ENCODE data around the gene ANGPTL8. TPM values are rescaled to one million over a fixed set of nuclear protein-coding genes. Genes with fewer than 3 reads are reported as not detected.

The ANGPTL8 gene
- total and polyA plus RNA-seq, 4 donors, result 11.8 TPM; not detected in 3

DNA sequence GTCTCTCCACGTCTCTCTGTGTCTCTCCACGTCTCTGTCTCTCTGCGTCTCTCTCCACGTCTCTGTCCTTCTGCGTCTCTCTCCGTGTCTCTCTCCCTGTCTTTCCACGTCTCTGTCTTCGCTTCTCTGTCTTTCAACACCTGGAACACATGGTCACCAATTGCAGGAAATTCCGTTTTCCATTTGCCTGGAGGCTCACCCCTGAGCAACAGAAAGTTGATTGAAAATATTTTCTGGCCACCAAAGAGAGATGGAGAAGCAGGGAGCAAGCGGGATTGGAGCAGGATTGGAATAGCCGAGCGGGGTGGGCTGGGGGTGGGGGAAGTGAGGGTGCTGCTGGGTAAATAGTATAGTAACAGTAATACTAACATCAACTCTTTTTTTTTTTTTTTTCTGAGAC, 43.7 kb upstream of the ANGPTL8 start:
- Histone ChIP-seq H3K9me3 (ENCODE audit: control insufficient read depth, low read length) (no peaks in the 10 kb centered on the region), H3K27ac (ENCODE audit: low read depth in 1 of 2, low read length in 2 of 2) (peak overlapping the region in 1 of 2 donors; percentile 43), H3K36me3 (ENCODE audit: control insufficient read depth in 1 of 2, insufficient read depth in 2 of 2, low read length in 1 of 2) (peaks cover 0 to 10% of the 10 kb centered on the region in 2 donors), H3K27me3 (ENCODE audit: control insufficient read depth in 1 of 2, insufficient read depth in 2 of 2, low read length in 1 of 2) (no peaks in the 10 kb centered on the region), H3K4me3 (ENCODE audit: low read length in 2 of 2) (peak overlapping the region; percentile 32 to 55), H3K4me1 (ENCODE audit: control insufficient read depth in 1 of 2, insufficient read depth in 2 of 2, low read length in 2 of 2) (no peaks in the 10 kb centered on the region)
- intact Hi-C loops (cut with DNase I), result loop anchor here in 1 of 2 donors (2.0 kb wide), 1 partner anchor 27 kb away; no protein-coding TSS in a partner anchor
- DNase-seq, result no peak
- ATAC-seq (ENCODE audit: low FRiP score), result no peak
- WGBS, 2 donors, result 17 to 21% methylated on average over 12 of the region's 12 CpGs

DNA sequence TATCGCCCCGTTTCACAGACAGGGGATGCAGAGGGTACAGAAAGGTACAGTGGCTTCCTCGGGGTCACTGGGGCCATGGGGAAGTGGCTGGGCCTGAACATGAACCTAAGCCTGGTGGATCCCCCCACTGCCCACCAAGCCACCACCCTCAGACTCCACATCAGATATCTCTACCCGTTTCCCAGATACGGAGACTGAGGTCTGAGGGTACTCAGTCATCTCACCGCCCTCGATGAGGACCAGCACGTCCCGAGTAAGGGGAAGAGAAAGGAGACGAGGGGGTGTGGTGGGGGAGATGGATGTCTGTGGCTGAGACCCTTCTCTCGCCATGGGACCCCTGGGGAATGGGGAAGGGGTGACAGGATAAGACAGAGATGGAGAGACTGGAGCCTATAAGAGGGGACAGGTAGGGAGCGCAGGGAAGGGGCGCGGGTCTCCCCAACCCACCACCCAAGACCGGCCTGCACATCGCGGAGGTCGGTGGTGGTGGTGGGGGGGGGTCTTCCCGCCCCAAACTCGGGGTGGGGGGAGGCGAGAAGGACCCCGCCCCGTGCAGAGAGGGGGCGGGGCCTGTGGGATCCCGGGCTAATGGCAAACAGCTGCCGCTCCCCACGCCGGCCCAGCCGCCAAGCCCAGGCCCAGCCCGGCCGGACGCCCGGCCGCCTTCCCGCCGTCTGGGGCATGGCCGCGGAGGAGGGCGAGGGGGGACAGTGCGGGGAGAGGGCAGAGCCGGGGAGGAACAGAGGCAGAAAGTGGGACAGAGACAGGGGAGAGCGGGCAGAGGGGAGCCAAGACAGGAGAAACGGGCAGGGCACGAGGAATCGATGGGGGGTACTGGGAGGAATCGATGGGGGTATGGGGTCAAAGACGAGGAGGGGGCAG, 42.8 kb upstream of the ANGPTL8 start:
- DNase-seq (peak; percentile 72 to 85), ATAC-seq (ENCODE audit: low FRiP score) (peak; percentile 48)
- Histone ChIP-seq H3K4me3 (ENCODE audit: low read length in 2 of 2) (peak overlapping the region; percentile 82 to 91), H3K27ac (ENCODE audit: low read depth in 1 of 2, low read length in 2 of 2) (peak overlapping the region in 1 of 2 donors; percentile 58), H3K9me3 (ENCODE audit: control insufficient read depth, low read length) (no peaks in the 10 kb centered on the region), H3K36me3 (ENCODE audit: control insufficient read depth in 1 of 2, insufficient read depth in 2 of 2, low read length in 1 of 2) (peaks cover 0 to 10% of the 10 kb centered on the region in 2 donors), H3K4me1 (ENCODE audit: control insufficient read depth in 1 of 2, insufficient read depth in 2 of 2, low read length in 2 of 2) (no peaks in the 10 kb centered on the region), H3K27me3 (ENCODE audit: control insufficient read depth in 1 of 2, insufficient read depth in 2 of 2, low read length in 1 of 2) (no peaks in the 10 kb centered on the region)
- WGBS, 2 donors, result 3 to 4% methylated on average over 41 to 47 of the region's 47 CpGs
- intact Hi-C loops (cut with DNase I), result loop anchor here in 1 of 2 donors (2.0 kb wide), 1 partner anchor 28 kb away; no protein-coding TSS in a partner anchor

DNA sequence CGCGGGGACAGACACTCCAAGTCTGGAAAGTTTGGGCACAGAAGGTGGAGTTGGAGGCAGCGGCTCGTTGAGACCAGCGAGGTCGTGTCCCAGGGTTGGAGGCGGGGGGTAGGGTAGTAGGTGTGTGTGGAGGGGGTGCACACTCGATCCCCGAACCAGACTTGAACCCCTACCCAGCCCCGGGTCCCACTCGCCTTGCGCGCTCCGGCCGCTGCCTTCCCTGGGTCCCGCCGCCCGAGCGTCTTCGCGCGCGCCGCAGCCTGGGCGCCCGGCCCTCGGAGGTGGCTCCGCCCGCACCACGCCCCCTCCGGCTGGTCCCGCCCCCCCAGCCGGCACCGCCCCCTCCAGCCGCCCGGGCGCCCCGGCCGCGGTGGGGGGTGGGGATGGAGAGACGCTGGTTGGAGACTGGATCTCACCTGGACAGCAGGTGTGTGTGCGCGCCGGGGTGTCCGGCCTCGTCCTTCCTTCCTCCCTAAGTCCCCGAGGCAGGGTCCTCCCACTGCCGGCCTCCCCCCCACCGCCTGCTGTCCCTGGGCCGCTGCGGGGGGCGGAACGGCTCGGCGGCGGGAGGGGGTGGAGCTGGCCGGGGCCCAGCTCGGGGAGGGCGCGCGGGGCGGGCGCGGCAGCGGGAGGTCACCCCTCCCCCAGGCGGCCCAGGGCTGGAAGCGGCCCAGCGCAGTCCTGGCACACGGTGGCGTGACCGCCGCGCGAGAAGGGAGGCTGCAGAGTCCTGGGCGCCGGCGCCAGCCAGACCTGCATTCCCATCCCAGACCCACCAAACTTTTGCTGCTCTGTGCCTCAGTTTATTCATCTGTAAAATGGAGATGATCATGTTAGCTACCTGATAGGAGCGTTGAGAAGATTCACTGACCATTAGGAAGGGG, 41.9 kb upstream of the ANGPTL8 start, which contains the start of gene KANK2:
KANK2 (minus strand) TSS at position 255 of the 884 bp plus-strand sequence. CDS start 3,034 bp downstream, outside the sequence.
- H3K9me3 ChIP-seq (ENCODE audit: control insufficient read depth, low read length), result no peaks in the 10 kb centered on the region
- no peaks in the 10 kb centered on the region for H3K27me3 ChIP-seq (ENCODE audit: control insufficient read depth in 1 of 2, insufficient read depth in 2 of 2, low read length in 1 of 2)
- H3K4me3 ChIP-seq (ENCODE audit: low read length in 2 of 2), result peak within 1 kb of the TSS; percentile 82 to 91
- 1% methylated on average over 56 to 78 of the region's 78 CpGs for WGBS, 2 donors
- H3K27ac ChIP-seq (ENCODE audit: low read depth in 1 of 2, low read length in 2 of 2), result peak within 1 kb of the TSS in 1 of 2 donors; percentile 84
- intact Hi-C loops (cut with DNase I), result loop anchor here in 1 of 2 donors (2.0 kb wide), 1 partner anchor 29 kb away; no protein-coding TSS in a partner anchor
- H3K4me1 ChIP-seq (ENCODE audit: control insufficient read depth in 1 of 2, insufficient read depth in 2 of 2, low read length in 2 of 2), result no peaks in the 10 kb centered on the region
- DNase-seq (peak; percentile 89 to 95), ATAC-seq (ENCODE audit: low FRiP score) (peak; percentile 90)
- H3K36me3 ChIP-seq (ENCODE audit: control insufficient read depth in 1 of 2, insufficient read depth in 2 of 2, low read length in 1 of 2), result peaks cover 0 to 10% of the 10 kb centered on the region in 2 donors

DNA sequence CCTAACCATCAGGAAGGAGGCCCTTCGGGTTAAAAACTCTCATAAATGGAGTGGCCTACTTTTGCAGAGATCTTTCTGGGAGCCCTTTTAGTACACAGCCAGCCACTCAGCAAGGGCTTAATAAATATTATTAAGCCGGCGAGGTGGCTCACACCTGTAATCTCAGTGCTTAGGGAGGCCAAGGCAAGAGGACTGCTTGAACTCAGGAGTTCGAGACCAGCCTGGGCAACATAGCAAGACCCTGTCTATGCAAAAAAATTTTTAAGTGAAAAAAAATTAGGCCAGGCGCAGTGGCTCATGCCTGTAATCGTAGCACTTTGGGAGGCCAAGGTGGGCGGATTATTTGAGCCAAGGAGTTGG, 41.3 kb upstream of the ANGPTL8 start:
- no peaks in the 10 kb centered on the region for H3K9me3 ChIP-seq (ENCODE audit: control insufficient read depth, low read length)
- peak overlapping the region in 1 of 2 donors; percentile 67 for H3K27ac ChIP-seq (ENCODE audit: low read depth in 1 of 2, low read length in 2 of 2)
- no peak for DNase-seq
- peaks cover 0 to 6% of the 10 kb centered on the region in 2 donors for H3K36me3 ChIP-seq (ENCODE audit: control insufficient read depth in 1 of 2, insufficient read depth in 2 of 2, low read length in 1 of 2)
- no peaks in the 10 kb centered on the region for H3K27me3 ChIP-seq (ENCODE audit: control insufficient read depth in 1 of 2, insufficient read depth in 2 of 2, low read length in 1 of 2)
- no peak for ATAC-seq (ENCODE audit: low FRiP score)
- 57 to 58% methylated on average over 7 of the region's 7 CpGs for WGBS, 2 donors
- intact Hi-C loops (cut with DNase I), result no loop called here
- H3K4me1 ChIP-seq (ENCODE audit: control insufficient read depth in 1 of 2, insufficient read depth in 2 of 2, low read length in 2 of 2), result no peaks in the 10 kb centered on the region
- no peak overlapping the region for H3K4me3 ChIP-seq (ENCODE audit: low read length in 2 of 2)

DNA sequence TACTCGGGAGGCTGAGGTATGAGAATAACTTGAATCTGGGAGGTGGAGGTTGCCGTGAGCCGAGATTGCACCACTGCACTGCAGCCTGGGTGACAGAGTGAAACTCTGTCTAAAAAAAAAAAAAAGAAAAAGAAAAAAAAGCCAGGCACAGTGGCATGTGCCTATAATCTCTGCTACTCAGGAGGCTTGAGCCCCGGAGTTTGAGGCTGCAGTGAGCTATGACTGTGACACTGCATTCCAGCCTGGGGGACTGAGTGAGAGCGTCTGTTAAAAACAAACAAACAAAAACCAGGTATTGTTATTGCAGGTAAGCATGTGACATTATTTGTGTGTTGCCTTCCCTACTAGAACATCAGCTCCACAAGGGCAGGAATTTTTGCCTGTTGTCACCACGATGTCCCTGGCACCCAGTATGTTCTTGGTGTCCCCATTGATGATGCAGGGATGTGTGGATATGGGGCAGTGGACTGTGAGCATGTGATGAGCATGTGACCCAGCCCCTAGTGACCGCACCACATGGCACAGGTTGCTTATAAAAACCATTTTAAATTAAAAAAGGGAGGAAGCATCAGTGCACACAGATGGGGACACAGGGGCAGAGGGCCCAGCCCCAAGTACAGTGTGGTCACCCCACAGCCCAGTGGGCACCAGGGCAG, 40.5 kb upstream of the ANGPTL8 start:
- intact Hi-C loops (cut with DNase I), result no loop called here
- Histone ChIP-seq H3K4me3 (ENCODE audit: low read length in 2 of 2) (no peak overlapping the region), H3K27ac (ENCODE audit: low read depth in 1 of 2, low read length in 2 of 2) (peak overlapping the region in 1 of 2 donors; percentile 28), H3K9me3 (ENCODE audit: control insufficient read depth, low read length) (no peaks in the 10 kb centered on the region), H3K4me1 (ENCODE audit: control insufficient read depth in 1 of 2, insufficient read depth in 2 of 2, low read length in 2 of 2) (no peaks in the 10 kb centered on the region), H3K27me3 (ENCODE audit: control insufficient read depth in 1 of 2, insufficient read depth in 2 of 2, low read length in 1 of 2) (no peaks in the 10 kb centered on the region), H3K36me3 (ENCODE audit: control insufficient read depth in 1 of 2, insufficient read depth in 2 of 2, low read length in 1 of 2) (no peaks in the 10 kb centered on the region)
- ATAC-seq (ENCODE audit: low FRiP score), result no peak
- DNase-seq, result no peak
- 26 to 31% methylated on average over 7 of the region's 7 CpGs for WGBS, 2 donors

DNA sequence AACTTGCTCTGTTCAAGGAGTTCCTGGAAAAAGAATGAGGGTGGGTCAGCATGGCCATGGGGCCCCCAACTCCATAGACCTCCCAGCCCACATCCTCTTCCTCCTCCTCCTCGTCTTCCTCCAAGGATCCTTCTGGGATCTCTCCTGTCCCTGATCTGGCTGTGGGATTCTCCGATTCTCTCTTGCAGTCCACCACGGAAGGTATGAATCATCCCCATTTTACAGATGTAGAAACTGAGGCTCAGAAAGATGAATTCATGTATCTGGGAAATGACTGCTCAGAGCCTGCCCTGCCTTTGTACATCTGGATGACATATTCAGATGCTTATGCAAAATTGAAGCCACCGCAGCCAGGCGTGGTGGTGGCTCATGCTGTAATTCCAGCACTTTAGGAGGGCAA, 39.9 kb upstream of the ANGPTL8 start:
- no peaks in the 10 kb centered on the region for H3K27me3 ChIP-seq (ENCODE audit: control insufficient read depth in 1 of 2, insufficient read depth in 2 of 2, low read length in 1 of 2)
- intact Hi-C loops (cut with DNase I), result no loop called here
- DNase-seq, result no peak
- ATAC-seq (ENCODE audit: low FRiP score), result no peak
- 77 to 96% methylated on average over 5 of the region's 5 CpGs for WGBS, 2 donors
- H3K27ac ChIP-seq (ENCODE audit: low read depth in 1 of 2, low read length in 2 of 2), result peak overlapping the region in 1 of 2 donors; percentile 7
- no peaks in the 10 kb centered on the region for H3K4me1 ChIP-seq (ENCODE audit: control insufficient read depth in 1 of 2, insufficient read depth in 2 of 2, low read length in 2 of 2)
- H3K4me3 ChIP-seq (ENCODE audit: low read length in 2 of 2), result no peak overlapping the region
- H3K36me3 ChIP-seq (ENCODE audit: control insufficient read depth in 1 of 2, insufficient read depth in 2 of 2, low read length in 1 of 2), result no peaks in the 10 kb centered on the region
- H3K9me3 ChIP-seq (ENCODE audit: control insufficient read depth, low read length), result no peaks in the 10 kb centered on the region

DNA sequence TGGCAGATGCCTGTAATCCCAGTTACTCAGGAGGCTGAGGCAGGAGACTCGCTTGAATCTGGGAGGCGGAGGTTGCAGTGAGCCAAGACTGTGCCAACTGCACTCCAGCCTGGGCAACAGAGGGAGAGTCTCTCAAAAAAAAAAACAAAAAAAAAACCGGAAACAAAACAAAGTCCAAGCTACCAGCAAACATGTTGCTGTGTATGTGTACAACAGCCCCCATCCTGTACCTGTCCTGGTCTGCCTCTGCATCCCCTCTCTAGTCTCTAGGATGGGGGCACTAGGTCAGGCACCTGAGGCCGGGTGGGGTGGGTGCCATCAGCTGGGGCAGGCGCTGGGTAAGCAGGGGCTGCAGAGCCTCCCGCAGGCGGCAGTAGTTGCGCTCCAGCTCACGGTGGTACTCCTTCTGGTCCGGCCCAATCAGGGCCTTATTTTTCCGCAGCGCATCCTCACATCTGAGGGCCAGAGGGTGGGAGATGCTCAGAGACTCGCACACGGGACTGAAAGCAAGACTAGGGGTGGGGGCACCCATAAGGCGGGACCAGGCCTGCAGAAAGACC, 39.3 kb upstream of the ANGPTL8 start:
- intact Hi-C loops (cut with DNase I), result loop anchor here in 1 of 2 donors (5.0 kb wide), 1 partner anchor 168 kb away; no protein-coding TSS in a partner anchor
- DNase-seq (no peak), ATAC-seq (ENCODE audit: low FRiP score) (no peak)
- Histone ChIP-seq H3K36me3 (ENCODE audit: control insufficient read depth in 1 of 2, insufficient read depth in 2 of 2, low read length in 1 of 2) (no peaks in the 10 kb centered on the region), H3K27ac (ENCODE audit: low read depth in 1 of 2, low read length in 2 of 2) (peak overlapping the region in 1 of 2 donors; percentile 20), H3K9me3 (ENCODE audit: control insufficient read depth, low read length) (no peaks in the 10 kb centered on the region), H3K27me3 (ENCODE audit: control insufficient read depth in 1 of 2, insufficient read depth in 2 of 2, low read length in 1 of 2) (no peaks in the 10 kb centered on the region), H3K4me3 (ENCODE audit: low read length in 2 of 2) (no peak overlapping the region), H3K4me1 (ENCODE audit: control insufficient read depth in 1 of 2, insufficient read depth in 2 of 2, low read length in 2 of 2) (no peaks in the 10 kb centered on the region)
- WGBS, 2 donors, result 87 to 88% methylated on average over 15 of the region's 15 CpGs

DNA sequence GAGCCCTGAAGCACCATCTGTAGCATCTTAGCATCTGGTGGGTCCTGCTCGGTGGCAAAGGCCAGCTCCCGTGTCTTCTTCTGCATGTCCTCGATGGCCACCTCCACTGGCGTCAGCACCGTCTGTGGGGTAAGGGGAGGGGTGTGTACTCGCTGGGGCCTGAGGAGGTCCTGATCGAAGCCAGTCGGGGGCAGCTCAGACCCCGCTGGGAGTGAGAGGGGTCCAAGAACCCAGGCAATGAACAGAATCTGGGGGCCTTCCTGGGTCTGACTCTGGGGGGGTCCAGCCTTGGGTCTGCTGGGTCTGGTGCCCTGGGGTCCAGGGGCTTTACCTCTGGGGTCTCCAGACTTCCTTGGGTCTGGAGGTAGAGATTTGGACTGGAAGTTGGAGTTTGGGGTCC, 38.5 kb upstream of the ANGPTL8 start:
- no peaks in the 10 kb centered on the region for H3K27me3 ChIP-seq (ENCODE audit: control insufficient read depth in 1 of 2, insufficient read depth in 2 of 2, low read length in 1 of 2)
- no peaks in the 10 kb centered on the region for H3K9me3 ChIP-seq (ENCODE audit: control insufficient read depth, low read length)
- H3K4me3 ChIP-seq (ENCODE audit: low read length in 2 of 2), result no peak overlapping the region
- no peaks in the 10 kb centered on the region for H3K36me3 ChIP-seq (ENCODE audit: control insufficient read depth in 1 of 2, insufficient read depth in 2 of 2, low read length in 1 of 2)
- WGBS, 2 donors, result 81 to 82% methylated on average over 9 of the region's 9 CpGs
- no peak overlapping the region for H3K27ac ChIP-seq (ENCODE audit: low read depth in 1 of 2, low read length in 2 of 2)
- no peaks in the 10 kb centered on the region for H3K4me1 ChIP-seq (ENCODE audit: control insufficient read depth in 1 of 2, insufficient read depth in 2 of 2, low read length in 2 of 2)
- DNase-seq (no peak), ATAC-seq (ENCODE audit: low FRiP score) (no peak)
- intact Hi-C loops (cut with DNase I), result loop anchor here in 1 of 2 donors (5.0 kb wide), 1 partner anchor 169 kb away; no protein-coding TSS in a partner anchor
